ENCODE results near the gene TSHZ3.

DNA sequence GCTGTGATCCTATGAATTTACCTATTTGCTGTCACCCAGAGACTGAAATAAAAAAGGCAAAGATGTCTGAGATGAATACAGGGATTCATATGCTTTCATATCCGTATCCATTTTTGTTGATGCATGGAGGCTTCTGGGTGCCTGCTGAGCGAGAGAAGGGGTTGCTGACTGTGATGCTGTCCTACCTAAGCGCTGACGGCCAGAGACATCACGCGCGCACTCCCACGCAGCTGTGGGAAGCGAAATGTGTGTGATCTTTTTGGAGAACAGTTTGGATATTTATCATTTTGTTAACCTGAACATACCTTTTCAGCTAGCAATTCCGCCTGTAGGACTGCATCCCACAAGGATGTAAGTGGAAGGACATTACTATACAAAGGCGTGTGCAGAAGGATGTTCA is 23.9 kb downstream of the TSHZ3 start:
- TF ChIP-seq EZH2 (IDR thresholded peaks at IDR 0.05; ENCODE audit: low read depth, low read length, severe bottlenecking) (no peak), POLR2A (IDR thresholded peaks at IDR 0.05; ENCODE audit: control extremely low read depth in 1 of 2, low read depth in 2 of 2, low read length in 2 of 2) (no peak), POLR2AphosphoS5 (IDR thresholded peaks at IDR 0.05; ENCODE audit: low read depth, low read length) (no peak)
- TF ChIP-seq, protein P1, sequence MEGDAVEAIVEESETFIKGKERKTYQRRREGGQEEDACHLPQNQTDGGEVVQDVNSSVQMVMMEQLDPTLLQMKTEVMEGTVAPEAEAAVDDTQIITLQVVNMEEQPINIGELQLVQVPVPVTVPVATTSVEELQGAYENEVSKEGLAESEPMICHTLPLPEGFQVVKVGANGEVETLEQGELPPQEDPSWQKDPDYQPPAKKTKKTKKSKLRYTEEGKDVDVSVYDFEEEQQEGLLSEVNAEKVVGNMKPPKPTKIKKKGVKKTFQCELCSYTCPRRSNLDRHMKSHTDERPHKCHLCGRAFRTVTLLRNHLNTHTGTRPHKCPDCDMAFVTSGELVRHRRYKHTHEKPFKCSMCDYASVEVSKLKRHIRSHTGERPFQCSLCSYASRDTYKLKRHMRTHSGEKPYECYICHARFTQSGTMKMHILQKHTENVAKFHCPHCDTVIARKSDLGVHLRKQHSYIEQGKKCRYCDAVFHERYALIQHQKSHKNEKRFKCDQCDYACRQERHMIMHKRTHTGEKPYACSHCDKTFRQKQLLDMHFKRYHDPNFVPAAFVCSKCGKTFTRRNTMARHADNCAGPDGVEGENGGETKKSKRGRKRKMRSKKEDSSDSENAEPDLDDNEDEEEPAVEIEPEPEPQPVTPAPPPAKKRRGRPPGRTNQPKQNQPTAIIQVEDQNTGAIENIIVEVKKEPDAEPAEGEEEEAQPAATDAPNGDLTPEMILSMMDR (IDR thresholded peaks at IDR 0.05; ENCODE audit: control extremely low read depth in 1 of 3, insufficient read depth in 1 of 3, low read depth in 1 of 3, low read length in 3 of 3) = no peak
